NOMO-1 treated with DMSO at 0.1 percent for 48 hours (cell line): ENCODE data around the gene LAIR2.
"Not testable (repeated sequence)": the region's sequence is repeated elsewhere in the genome, so short reads cannot be mapped to it uniquely, and the experiment has no call there.

Experiments
- DNase-seq: peaks from one replicate; lab custom pipeline; 2025; ENCODE audit not compliant: unreplicated experiment; lab: John Stamatoyannopoulos, UW

LAIR2 gene

DNA sequence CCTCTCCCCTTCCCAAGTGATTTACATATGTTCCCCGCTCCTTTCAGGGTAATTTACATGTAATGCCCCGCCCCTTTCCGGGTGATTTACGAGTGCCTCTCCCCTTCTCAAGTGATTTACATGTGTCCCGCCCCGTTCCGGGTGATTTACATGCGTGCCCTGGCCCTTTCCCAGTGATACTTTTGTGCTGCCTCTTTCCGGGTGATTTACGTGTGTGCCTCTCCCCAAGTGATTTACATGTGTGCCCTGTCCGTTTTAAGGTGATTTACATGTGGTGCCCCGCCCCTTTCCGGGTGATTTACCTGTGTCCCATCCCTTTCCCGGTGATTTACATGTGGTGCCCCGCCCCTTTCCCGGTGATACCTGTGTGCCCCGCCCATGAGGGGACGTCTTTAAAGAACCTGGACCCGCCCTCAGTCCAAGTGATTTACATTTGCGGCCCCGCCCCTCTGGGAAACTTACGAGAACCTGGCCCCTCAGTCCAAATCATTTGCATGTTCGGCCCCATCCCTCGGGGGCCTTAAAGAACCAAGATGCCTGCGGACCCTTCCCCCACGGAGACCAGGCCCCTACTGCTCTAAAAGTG, 38.5 kb upstream of the LAIR2 start:
- DNase-seq, result peak; percentile 98

DNA sequence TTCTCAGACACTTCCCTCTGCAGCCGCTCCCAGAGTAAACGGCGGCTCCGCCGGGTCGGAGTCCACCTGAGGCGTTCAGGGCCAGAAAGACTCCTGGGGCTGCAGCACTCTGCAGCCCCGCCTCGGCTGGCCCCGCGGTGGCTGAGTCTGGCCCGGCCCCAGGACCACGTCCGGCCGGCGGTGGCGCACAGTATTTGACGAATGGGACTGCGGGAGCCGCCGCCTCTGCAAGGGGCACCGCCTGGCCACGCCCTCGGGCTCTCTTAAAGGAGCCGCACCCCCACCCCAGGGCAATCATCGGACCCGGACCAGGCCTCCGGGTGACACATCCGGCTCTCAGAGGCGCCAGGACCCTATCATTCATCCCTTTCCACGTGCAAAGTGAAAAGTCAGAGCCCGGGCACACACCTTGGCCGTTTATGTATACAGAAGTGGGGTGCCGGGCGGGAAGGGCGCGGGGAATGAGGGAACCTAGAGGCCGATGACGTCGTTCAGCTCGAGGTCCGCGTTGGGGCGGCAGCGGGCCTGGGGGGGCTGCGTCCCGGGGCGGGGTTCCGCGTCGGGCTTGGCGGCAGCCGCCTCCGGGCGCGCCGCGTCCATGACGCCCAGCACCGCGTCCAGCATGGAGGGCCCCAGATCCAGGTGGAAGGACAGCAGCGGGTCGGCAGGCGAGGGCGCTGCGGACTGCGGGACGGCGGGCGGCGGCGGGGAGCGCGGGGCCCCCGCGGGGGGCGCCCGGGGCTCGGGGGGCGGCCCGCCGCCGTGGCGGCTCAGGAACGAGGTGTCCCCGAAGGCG, 37.8 kb upstream of the LAIR2 start:
- peak; percentile 93 for DNase-seq

DNA sequence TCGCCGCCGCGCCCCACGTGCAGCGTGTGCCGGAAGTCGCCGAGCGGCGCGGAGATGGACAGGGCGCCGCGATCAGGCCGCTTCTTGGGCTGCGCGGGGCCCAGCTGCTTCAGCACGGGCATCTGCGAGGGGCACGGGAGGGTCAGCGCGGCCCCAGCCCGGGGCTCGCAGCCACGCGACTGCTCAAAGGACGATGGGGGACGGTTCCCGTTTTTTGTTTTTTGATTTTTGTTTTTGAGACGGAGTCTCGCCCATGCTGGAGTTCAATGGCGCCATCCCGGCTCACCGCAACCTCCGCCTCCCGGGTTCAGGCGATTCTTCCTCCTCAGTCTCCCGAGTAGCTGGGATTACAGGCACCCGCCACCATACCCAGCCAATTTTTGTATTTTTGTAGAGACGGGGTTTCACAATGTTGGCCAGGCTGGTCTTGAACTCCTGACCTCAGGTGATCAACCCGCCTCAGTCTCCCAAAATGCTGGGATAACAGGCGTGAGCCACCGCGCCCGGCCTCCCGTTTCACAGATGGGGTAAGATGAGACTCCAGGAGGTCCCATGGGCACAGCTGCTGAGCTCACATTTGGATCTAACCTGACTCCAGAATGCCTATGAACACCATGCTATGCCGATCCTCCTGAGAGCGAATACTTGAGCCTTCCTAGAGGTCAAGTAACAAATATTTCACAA, 37.1 kb upstream of the LAIR2 start:
- DNase-seq, result no peak

DNA sequence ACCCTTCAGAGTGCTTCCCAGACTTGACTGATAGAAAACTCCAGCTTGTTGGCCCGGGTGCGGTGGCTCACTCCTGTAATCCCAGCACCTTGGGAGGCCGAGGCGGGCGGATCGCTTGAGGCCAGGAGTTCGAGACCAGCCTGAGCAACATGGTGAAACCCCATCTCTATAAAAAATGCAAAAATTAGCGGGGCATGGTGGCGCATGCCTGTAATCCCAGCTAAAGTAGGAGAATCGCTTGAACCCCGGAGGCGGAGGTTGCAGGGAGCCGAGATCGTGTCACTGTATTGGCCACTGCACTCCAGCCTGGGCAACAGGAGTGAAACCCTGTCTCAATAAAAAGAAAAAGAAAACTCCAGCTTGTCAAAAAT, 36.5 kb upstream of the LAIR2 start:
- DNase-seq, result not testable (repeated sequence)

DNA sequence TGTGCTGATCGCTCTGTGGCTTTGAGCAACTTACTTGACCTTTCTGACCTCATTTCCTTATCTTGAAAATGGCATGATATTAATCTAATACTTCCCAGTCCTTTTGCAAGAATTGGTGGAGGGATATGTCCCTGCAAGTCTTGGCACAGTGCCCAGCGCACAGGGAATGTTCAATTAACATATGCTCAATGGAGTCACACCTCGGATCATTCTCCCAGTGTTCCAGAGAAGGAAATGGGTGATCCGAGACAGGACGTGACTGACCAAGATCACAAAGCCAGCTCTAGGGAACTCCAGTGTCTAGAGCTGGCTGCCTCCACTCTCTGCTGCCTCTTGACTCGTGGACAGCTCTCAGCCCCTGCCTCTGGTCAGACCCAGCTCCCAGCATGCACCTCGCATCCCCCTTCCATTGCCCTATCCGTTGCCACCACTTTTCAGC, 33.1 kb upstream of the LAIR2 start:
- DNase-seq, result no peak

DNA sequence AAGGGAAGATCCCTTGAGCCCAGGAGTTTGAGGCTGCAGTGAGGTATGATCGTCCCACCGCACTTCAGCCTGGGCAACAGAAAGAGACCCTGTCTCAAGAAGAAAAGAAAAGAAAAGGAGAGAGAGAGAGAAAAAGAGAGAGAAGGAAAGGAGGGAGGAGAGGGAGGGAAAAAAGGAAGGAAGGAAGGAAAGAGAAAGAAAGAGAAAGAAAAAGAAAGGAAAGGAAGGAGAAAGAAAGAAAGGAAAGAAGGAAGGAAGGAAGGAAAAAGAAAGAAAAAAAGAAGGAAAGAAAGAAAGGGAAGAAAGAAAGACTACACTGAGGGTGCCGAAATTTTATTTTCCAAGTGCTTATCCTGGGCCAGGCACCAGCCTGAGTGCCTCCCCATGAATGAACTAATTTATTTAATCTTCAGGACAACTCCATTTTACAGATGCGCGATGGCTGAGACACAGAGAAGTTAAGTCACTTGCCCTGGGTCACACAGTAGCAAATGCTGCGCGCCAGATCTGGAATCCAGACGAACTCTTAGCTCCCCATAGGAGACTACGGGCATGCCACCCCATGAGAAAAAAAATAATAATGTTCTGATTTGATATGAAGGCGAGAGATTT, 32.2 kb upstream of the LAIR2 start:
- DNase-seq, result no peak

DNA sequence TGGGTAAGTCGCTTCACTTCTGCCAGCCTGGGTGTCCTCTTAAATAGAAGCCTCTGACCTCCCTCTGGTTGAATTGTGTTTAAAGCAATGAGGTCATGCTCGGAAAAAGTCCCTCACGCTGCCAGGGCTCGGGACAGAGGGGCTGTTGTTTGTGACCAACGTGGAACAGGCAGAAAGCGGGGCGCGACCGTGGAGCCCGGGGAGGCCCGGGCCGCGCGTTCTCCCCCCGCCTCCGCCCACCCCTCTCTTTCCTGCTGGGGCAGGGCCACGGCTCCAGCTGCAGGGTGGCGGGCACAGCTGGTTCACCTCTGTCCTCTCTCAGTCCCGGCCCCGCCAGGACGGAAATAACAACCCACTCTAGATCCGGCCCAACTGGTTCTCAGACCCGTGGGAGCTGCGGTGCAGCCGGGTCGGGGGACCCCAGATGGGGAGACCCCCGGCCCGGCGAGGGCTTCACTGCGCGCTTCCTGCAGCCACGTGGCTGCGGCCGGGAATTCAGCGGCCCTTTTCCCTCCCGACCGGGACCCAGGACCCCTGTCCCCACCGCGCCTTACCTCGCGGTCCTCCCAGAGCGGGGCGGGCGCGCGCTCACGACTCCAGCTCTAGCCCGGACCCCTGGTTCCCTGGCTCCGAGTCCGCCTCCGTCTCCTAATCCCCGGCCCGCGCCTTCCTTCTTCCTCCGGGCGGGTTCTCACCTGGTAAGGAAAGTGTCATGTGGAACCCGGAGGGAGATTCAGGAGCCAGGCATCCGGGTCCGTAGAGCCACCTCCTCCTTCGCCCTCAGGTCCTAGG, 31.4 kb upstream of the LAIR2 start:
- DNase-seq, result no peak

DNA sequence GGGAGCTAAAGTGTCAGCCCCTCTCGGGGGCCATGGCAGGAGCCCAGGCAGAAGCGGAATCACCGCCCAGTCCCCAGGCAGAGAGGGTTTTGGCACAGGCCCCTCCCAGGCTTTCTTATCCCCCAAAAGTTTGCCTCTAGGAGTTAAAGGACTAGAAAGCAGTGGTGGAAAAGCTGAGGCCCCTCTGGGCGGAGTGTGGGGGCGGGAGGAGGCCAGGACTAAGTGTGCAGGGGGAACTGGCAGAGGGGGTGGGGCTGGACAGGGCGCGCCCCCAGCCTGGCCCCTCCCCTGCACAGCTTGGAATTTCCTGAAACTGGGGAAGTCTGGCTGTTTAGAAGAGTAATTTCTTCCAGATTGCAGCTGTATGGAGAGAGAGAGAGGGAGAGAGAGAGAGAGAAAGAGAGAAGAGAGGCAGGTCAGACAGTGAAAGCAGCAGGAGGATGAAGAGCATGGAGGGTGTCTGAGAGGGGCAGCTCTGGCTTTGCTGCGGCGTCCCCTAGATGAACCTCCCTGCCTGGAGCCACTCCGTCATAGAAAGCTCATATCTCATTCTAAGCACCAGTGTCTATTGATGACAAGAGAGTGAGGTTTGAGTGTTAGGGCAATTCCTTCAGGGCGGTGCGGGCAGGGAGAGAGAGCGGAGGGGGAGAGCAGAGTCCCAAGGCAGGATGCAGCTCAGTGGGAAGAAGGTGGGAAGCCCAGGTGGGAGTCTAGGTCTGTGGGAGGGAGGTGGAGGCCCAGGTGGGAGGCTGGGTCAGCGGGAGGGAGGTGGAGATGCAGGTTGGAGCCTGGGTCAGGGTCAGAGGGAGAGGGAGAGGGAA, 29.4 kb upstream of the LAIR2 start, which contains the start of gene CDC42EP5:
TSS of gene CDC42EP5 (minus strand) at position 226 of the 821 bp plus-strand sequence. CDS start 7,749 bp downstream, outside the sequence.
- DNase-seq, result peak; percentile 17

DNA sequence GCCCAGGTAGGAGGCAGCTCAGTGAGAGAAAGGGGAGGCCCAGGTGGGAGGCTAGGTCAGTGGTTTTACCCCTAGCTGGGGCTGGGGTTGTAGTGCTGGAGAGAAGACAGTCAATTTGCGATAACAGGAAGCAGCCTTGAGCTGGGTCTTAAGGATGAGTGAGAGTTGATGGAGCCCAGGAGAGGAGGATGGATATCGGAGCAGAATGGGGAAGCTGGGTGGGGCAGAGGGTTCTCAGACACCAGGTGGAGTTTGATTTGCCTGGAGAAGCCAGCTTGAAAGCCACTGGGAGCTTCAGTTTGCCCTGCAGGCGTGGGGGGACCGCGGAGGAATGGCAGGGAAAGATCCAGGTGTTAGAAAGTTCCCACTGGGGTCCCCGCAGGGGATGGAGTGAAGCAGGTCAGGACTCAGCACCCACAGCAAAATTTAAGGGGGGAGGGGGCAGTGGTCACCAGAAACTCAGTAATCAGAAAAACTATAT, 28.7 kb upstream of the LAIR2 start:
- no peak for DNase-seq

DNA sequence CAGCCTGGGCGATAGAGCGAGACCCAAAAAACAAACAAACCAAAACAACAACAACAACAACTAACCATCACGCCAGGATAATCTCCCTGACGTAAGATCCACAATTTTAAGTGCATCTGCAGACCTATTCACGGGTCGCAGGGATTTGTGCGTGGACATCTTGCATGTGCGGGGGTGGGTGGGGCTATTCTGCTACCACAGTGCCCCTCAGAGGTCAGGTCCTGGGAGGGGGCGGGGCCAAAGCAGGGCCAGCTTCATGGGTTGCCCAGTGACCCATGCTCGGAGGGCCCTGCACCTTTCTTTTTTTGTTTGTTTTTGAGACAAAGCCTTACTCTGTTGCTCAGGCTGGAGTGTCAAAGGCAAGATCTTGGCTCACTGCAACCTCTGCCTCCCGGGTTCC, 26.9 kb upstream of the LAIR2 start:
- DNase-seq, result no peak

DNA sequence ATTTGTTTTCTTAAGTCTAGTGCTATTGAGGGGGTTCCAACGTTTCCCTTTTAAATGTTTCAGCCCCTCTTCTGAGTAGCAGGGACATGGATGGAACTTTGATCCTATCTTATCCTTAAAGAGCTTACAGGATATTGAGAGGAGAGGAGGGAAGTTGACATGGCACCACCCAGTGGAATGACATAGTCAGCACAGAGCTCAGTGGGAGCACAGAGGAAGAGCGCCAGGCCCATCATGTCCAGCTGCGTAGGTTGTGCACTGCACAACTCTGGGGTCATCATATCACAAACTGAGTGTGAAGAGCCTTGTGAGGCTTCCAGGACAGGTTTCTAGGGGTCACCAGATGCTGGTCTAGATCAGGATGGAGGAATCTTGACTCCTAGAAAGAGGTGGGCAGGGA, 25.0 kb upstream of the LAIR2 start:
- no peak for DNase-seq

DNA sequence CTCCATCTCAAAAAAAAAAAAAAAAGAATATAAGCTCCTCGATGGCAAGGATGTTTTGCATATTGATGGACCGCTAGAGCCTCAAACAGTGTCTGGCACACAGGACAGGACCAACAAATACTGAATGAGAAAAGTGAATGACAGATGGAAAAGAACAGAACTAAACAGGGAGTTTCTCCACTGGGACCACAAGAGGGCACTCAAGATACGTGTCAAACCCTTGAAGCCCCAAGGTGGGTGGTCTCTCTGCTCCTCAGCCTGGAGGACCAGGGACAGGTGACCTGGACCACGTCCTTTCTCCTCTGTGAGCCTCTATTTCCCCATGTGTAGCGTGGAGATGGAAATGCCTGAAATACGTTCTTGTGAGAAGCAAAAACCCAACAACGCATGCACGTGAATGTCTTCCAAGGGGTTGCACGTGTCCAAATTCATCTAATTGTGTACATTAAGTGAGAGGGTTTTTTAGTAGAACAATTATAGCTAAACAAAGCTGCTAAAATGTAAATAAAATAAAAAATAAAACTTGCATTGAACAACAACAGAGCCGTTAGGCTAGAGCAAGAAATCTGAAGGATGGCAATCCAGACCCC, 23.9 kb upstream of the LAIR2 start:
- DNase-seq, result peak; percentile 52

DNA sequence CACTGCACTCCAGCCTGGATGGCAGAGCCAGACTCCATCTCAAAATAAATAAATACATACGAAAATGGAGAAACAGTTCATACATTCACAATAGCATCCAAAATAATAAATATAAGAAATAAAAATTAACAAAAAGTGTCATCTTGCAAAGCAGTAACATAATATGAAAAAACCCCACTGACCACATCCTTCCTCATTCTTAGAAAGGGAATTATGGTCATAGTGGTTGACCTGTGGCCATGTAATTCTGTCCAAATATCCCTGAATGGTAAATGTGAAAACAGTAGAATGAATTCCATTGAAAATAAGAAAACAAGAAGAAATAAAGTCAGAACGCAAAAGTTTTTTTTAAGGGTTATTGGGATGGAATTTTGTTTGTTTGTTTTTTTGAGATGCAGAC, 22.6 kb upstream of the LAIR2 start:
- peak; percentile 65 for DNase-seq

DNA sequence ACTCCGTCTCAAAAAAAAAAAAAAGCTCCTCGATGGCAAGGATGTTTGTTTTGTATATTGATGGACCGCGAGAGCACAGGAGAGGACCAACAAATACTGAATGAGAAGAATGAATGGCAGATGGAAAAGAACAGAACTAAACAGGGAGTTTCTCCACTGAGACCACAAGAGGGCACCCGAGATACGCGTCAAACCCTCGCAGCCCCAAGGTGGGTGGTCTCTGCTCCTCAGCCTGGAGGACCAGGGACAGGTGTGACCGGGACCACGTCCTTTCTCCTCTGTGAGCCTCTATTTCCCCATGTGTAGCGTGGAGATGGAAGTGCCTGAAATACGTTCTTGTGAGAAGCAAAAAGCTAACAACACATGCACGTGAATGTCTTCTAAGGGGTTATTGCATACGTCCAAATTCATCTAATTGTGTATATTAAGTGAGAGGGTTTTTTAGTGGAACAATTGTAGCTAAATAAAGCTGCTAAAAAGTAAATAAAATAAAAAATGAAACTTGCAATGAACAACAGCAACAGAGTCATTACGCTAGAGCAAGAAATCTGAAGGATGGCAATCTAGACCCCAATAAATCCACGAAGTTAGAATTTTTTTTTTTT, 21.2 kb upstream of the LAIR2 start:
- peak; percentile 67 for DNase-seq

DNA sequence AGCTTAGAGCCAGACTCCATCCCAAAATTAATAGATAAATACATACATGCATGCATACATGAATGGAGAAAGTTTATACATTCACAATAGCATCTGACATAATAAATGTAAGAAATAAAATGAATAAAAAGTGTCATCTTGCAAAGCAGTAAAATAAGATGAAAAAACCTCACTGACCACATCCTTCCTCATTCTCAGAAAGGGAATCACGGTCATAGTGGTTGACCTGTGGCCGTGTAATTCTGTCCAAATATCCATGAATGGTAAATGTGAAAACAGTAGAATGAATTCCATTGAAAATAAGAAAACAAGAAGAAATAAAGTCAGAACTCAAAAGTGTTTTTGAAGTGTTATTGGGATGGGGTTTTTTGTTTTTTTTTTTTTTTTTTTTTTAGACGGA, 19.7 kb upstream of the LAIR2 start:
- DNase-seq, result peak; percentile 76

DNA sequence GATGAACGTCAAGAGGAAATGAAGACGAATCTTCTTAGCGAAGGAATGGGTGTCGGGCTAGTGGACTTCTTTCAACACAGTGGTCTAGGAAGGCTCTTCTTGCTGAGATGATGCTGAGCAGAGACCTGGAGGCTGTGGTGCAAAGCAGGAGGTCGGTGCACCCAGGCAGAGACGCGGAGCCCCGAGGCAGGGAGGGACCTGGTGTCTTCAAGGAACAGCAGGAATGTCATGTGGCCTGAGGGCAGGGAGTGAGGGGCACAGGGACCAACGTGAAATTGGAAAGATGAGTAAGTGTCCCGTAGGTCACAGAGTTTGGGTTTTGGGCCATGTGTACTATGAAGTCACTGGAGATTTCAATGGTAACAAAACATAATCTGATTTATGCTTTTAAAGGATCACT, 18.2 kb upstream of the LAIR2 start:
- no peak for DNase-seq

DNA sequence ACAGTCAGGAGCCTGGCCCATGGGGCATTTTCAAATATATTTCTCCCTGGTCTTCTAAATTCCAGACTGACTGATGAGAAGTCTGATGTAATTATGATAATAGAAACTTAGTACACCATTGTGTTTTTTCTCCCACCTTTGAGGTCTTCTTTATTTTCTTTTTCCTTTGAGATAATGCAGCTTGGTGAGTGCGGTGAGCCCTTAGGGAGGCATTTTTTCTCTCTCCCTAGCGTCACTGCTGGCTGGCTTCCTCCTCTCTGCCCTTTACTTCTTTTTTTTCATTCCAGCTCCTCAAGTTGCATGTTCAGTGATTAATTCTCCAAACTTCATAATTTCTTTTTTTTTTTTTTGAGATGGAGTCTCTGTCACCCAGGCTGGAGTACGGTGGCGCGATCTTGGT, 16.8 kb upstream of the LAIR2 start:
- DNase-seq, result peak; percentile 29

DNA sequence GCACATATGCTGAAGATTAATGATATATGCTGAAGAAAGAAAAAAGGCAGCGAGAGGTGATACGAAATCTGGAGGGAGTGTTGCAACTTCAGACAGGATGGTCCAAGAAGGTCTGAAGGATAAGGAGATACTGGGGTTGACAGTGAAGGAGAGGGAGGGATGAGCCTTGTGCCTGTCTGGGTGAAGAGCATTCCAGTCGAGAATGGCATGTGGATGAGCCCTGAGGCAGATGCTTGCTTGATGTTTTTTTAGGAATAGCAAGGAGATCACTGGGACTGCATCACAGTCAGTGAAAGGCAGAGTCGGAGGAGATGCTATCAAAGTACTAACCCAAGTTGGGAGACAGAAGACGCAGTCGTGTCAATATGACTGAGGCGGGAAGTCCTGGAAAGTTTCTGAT, 13.3 kb upstream of the LAIR2 start:
- no peak for DNase-seq

DNA sequence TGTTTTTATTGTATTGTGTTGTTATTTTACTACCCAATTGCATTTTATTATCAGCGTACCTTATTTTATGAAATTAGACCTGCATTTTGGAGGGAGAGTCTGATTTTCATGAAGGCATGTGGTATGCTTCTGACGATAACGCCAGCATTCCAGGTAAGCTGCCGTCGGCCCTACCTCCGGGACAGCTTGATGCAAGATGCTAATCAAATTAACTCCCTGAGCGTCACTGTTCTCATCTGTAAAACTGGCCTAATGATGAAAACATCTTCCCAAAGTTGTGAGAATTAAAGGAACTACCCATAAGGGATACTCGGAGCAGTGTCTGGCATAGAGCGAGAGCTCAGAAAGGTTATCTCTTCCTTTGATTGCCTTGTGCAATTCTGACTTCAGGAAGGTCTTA, 12.9 kb upstream of the LAIR2 start:
- DNase-seq, result no peak
